GM12878 (cell line): ENCODE data around the gene LY6G6D. TPM values are rescaled to one million over a fixed set of nuclear protein-coding genes. Genes with fewer than 3 reads are reported as not detected.

ENCODE experiments used
- ATAC-seq: fragments of 200-7000 bp; cut with Tn5 transposase; 3 replicates; pipeline ENCODE4 v1.9.1; 2020; ENCODE audit warnings: mild to moderate bottlenecking, moderate library complexity
- BruUV-seq: library from RNA; stranded (reverse); fragments of 400-500 nt; replicated peaks from 2 replicates; lab custom pipeline; 2021; lab: Mats Ljungman, UMichigan
- CTCF ChIA-PET: fragments of 300-600 bp; sonication (Branson Sonifier 250); formaldehyde crosslinking; extraction: SDS; loops from one replicate; lab custom pipeline; 2021; ENCODE audit warnings: inconsistent platforms; lab: Yijun Ruan, JAX
- POLR2A ChIA-PET: fragments of 350-600 bp; formaldehyde crosslinking; extraction: SDS; loops from one replicate; lab custom pipeline; 2021; ENCODE audit warnings: inconsistent platforms; lab: Charles Lee
- RAD21 ChIA-PET: fragments of 300-600 bp; sonication (Branson Sonifier 250); formaldehyde crosslinking; loops from one replicate; lab custom pipeline; 2023; ENCODE audit warnings: antibody characterized with exemption; ENCODE audit not compliant: unreplicated experiment; lab: Charles Lee
- SMC1A ChIA-PET: fragments of 300-600 bp; sonication (Branson Sonifier 250); formaldehyde crosslinking; loops from one replicate; lab custom pipeline; 2023; ENCODE audit not compliant: unreplicated experiment, uncharacterized antibody; lab: Charles Lee
- DNase-seq: peaks from one replicate; pipeline ENCODE4 v3.0.0-alpha.2; 2011; ENCODE audit warnings: low read depth, low spot score
- FAIRE-seq: peaks from 3 replicates; lab custom pipeline; 2011; peaks lifted over from hg19 to GRCh38; lab: Jason Lieb, UNC
- H2AFZ ChIP-seq: 2 replicates; pipeline ENCODE4 v1.6.0; 2011; ENCODE audit warnings: low read depth, low read length, control low read depth; ENCODE audit not compliant: control insufficient read depth
- H3K27ac ChIP-seq: 2 replicates; pipeline ENCODE4 v1.5.1; 2011; ENCODE audit warnings: control low read depth; ENCODE audit not compliant: control insufficient read depth, insufficient read depth
- H3K27me3 ChIP-seq, 2 experiments: replicated peaks in 1 of 2; 2 replicates each; pipeline versions ENCODE4 v1.6.0 to v1.6.1; 2011; ENCODE audit warnings: low read length in 1 of 2; ENCODE audit not compliant: control insufficient read depth in 2 of 2, insufficient read depth in 2 of 2
- H3K36me3 ChIP-seq, 2 experiments: 2 replicates each; pipeline ENCODE4 v1.5.1; 2011; ENCODE audit warnings: low read length in 1 of 2; ENCODE audit not compliant: control insufficient read depth in 2 of 2, insufficient read depth in 2 of 2
- H3K4me1 ChIP-seq: 2 replicates; pipeline ENCODE4 v1.6.1; 2011; ENCODE audit warnings: mild to moderate bottlenecking, low read length, moderate library complexity, mixed read lengths; ENCODE audit not compliant: control insufficient read depth, insufficient read depth
- H3K4me2 ChIP-seq: 2 replicates; pipeline ENCODE4 v1.6.0; 2011; ENCODE audit warnings: control low read depth; ENCODE audit not compliant: control insufficient read depth, insufficient read depth
- H3K4me3 ChIP-seq: fragments of 200-600 bp; sonication (generic); 2 replicates; pipeline ENCODE4 v1.5.1; 2016
- H3K79me2 ChIP-seq: 2 replicates; pipeline ENCODE4 v1.6.0; 2011; ENCODE audit warnings: low read length; ENCODE audit not compliant: control insufficient read depth, insufficient read depth
- H3K9ac ChIP-seq: 2 replicates; pipeline ENCODE4 v1.8.0; 2011; ENCODE audit warnings: low read length, control low read depth, mixed read lengths; ENCODE audit not compliant: control insufficient read depth, insufficient read depth
- H3K9me3 ChIP-seq: replicated peaks from 3 replicates; pipeline ENCODE4 v1.5.1; 2011; ENCODE audit warnings: mild to moderate bottlenecking, low read length; ENCODE audit not compliant: control insufficient read depth, insufficient read depth
- H4K20me1 ChIP-seq: 2 replicates; pipeline ENCODE4 v1.6.0; 2011; ENCODE audit not compliant: control insufficient read depth, insufficient read depth
- FOXM1 ChIP-seq: IDR thresholded peaks from 2 replicates; pipeline ENCODE4 v1.6.1; 2012; ENCODE audit warnings: low read depth, mild to moderate bottlenecking, inconsistent platforms, low read length, moderate library complexity
- HCFC1 ChIP-seq: fragments of 150-350 bp; IDR thresholded peaks from 2 replicates; pipeline ENCODE4 v1.6.1; 2014; ENCODE audit warnings: low read length
- IRF5 ChIP-seq: fragments of 450-650 bp; IDR thresholded peaks from 2 replicates; pipeline ENCODE4 v1.6.1; 2017; ENCODE audit warnings: borderline replicate concordance
- LARP7 ChIP-seq: fragments of 450-650 bp; IDR thresholded peaks from 2 replicates; pipeline ENCODE4 v1.6.1; 2017; ENCODE audit warnings: mild to moderate bottlenecking
- MEF2A ChIP-seq: IDR thresholded peaks from 2 replicates; pipeline ENCODE4 v1.6.1; 2011; ENCODE audit warnings: low read depth, mild to moderate bottlenecking, low read length, moderate library complexity; ENCODE audit not compliant: insufficient read depth
- MEF2B ChIP-seq: fragments of 450-650 bp; IDR thresholded peaks from 2 replicates; pipeline ENCODE4 v1.6.1; 2018; ENCODE audit warnings: mild to moderate bottlenecking, moderate library complexity; ENCODE audit not compliant: partially characterized antibody, poor library complexity, severe bottlenecking
- MTA3 ChIP-seq: IDR thresholded peaks from 2 replicates; pipeline ENCODE4 v1.6.1; 2012; ENCODE audit warnings: low read length, inconsistent platforms, borderline replicate concordance
- MYC ChIP-seq: IDR thresholded peaks from 2 replicates; pipeline ENCODE4 v1.6.1; 2011; ENCODE audit warnings: mild to moderate bottlenecking, low read length, moderate library complexity, inconsistent platforms; ENCODE audit not compliant: insufficient read depth, insufficient replicate concordance, insufficient read length, severe bottlenecking
- RFX5 ChIP-seq: IDR thresholded peaks from 2 replicates; pipeline ENCODE4 v1.6.1; 2011; ENCODE audit warnings: low read depth, low read length, improper control_type of control experiment
- SKIL ChIP-seq: fragments of 450-650 bp; IDR thresholded peaks from 2 replicates; pipeline ENCODE4 v1.6.1; 2017; ENCODE audit warnings: mild to moderate bottlenecking, low read depth, inconsistent platforms; ENCODE audit not compliant: poor library complexity, severe bottlenecking
- SRF ChIP-seq, 2 experiments: IDR thresholded peaks; 2 replicates each; pipeline ENCODE4 v1.6.1; 2011; ENCODE audit warnings: low read depth in 2 of 2, low read length in 2 of 2, mild to moderate bottlenecking in 1 of 2, moderate library complexity in 1 of 2
- ZNF592 ChIP-seq: fragments of 450-650 bp; IDR thresholded peaks from 2 replicates; pipeline ENCODE4 v1.6.1; 2017; ENCODE audit warnings: mild to moderate bottlenecking, moderate library complexity
- ZSCAN29 ChIP-seq: fragments of 450-650 bp; IDR thresholded peaks from 2 replicates; pipeline ENCODE4 v1.6.1; 2017; ENCODE audit warnings: mild to moderate bottlenecking, moderate library complexity
- WGBS: methylation state at CpG from one replicate; pipeline ENCODE4 v1.1.6; 2016; ENCODE audit warnings: low lambda C conversion rate; ENCODE audit not compliant: insufficient replicate concordance, insufficient coverage; ENCODE audit errors: missing lambda C conversion rate; 5-methylcytosine and 5-hydroxymethylcytosine counted together
- in situ Hi-C: fragments of 300-500 bp; cut with MboI; formaldehyde crosslinking; loops from 9 replicates; pipeline ENCODE4 v1.14.3; 2018; ENCODE audit warnings: mixed read lengths
- intact Hi-C: fragments of 100-400 bp; cut with micrococcal nuclease; formaldehyde crosslinking; loops from one replicate; pipeline ENCODE4 v1.14.2; 2022; ENCODE audit not compliant: unreplicated experiment
- polyA plus RNA-seq, 11 experiments: library from polyadenylated mRNA; depleted of rRNA in 4 of 11; unstranded in 6 of 11; stranded (reverse) in 5 of 11; fragments of >200 nt; fragmentation: Nextera tagmentation in 4 of 11; fragmentation: Illumina TruSeq in 1 of 11; extraction: Ambion mirVana in 4 of 11; extraction: Trizol in 1 of 11; gene quantifications; 1 replicate in 1 of 11; 2 replicates in 10 of 11; pipeline versions ENCODE4 v1.2.1 to v1.2.3, GENCODE V29; 2011 to 2016; ENCODE audit warnings: inconsistent platforms in 2 of 11, missing spikeins in 2 of 11, low read depth in 1 of 11
- total RNA-seq, 4 experiments: library from RNA; depleted of rRNA in 3 of 4; stranded (reverse); fragments of >200 nt in 3 of 4; fragmentation: Illumina TruSeq in 1 of 4; extraction: Trizol in 1 of 4; gene quantifications; 2 replicates each; pipeline versions ENCODE4 v1.2.1 to v1.2.3, GENCODE V29; 2013 to 2021

LY6G6D gene
- total and polyA plus RNA-seq, 10 of the 15 experiments (the other 5 are each of a cell fraction or from before 2014, with no cell fraction given): not detected

- no peak for ATAC-seq
- Histone ChIP-seq H3K79me2 (no peaks in the 10 kb centered on the region), H3K4me2 (no peak overlapping the region), H3K4me3 (no peak overlapping the region), H2AFZ (no peak overlapping the region), H3K36me3 (no peaks in the 10 kb centered on the region), H3K4me1 (no peaks in the 10 kb centered on the region), H3K9ac (no peak overlapping the region), H4K20me1 (no peaks in the 10 kb centered on the region), H3K27me3 (no peaks in the 10 kb centered on the region; a peak in 1 of 4 replicates), H3K9me3 (no peaks in the 10 kb centered on the region), H3K27ac (no peak overlapping the region)
- ChIA-PET SMC1A (no interaction called here), POLR2A (no interaction called here), CTCF (interaction anchor here (0.6 to 1.1 kb wide), 2 partner anchors 44 to 99 kb away, joined by 3 read pairs; partner anchors contain the start of gene LSM2), RAD21 (no interaction called here)
- 64% methylated on average over 3 of the region's 3 CpGs for WGBS
- FAIRE-seq: no peak
- BruUV-seq: no TSS peak
- TF ChIP-seq HCFC1: no peak
- TF ChIP-seq SRF (IDR thresholded peaks at IDR 0.05; ENCODE audit: low read depth in 2 of 2, low read length in 2 of 2): no peak
- TF ChIP-seq SKIL: no peak
- TF ChIP-seq MEF2B: no peak
- TF ChIP-seq RFX5: no peak
- TF ChIP-seq ZSCAN29: no peak
- TF ChIP-seq FOXM1: no peak
- no peak for TF ChIP-seq MEF2A
- TF ChIP-seq MYC: no peak
- no peak for TF ChIP-seq LARP7
- TF ChIP-seq MTA3: no peak
- TF ChIP-seq ZNF592: no peak
- no peak for TF ChIP-seq IRF5
- DNase-seq: no peak
- in situ Hi-C loops: no loop called here
- intact Hi-C loops: no loop called here
These were observed 6.9 kb upstream of the LY6G6D start for GRCh38 chr6:31708224-31708623.
